ENCODE results near the gene ITGA2.

Gene ITGA2

DNA sequence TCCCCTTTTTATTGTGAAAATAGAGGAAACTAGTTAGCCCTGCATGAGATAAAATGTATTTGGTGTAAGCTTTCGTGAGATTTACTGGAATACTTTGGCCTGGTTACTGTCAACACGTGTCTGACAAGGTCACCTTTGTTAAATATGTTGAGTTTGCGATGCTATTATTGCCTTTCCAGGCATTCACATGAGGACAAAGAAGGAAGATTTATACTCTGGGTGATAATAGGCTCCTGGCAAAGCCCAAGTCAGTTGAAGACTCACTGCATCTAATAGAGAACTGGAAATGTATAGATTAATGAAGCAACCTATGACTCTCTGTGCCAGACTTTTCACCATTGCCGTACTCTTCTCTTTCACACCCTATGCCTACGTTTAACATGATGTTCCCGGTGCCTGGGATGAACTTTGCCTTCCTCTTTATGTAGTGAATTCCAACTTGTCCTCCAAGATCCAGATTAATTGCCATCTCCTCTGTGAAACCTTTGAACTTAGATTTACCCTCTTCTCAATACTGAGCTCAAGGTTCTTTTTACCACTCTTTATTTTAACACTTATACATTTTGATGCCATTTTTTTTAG lies 33.9 kb downstream of the ITGA2 start:
- DNase-seq = no peak

GRCh38 chr5:53023969-53024368 lies 34.8 kb downstream of the ITGA2 start:
- no peak for DNase-seq

GRCh38 chr5:53024535-53024934 lies 35.4 kb downstream of the ITGA2 start:
- DNase-seq = no peak

- DNase-seq = no peak
Observed at GRCh38 chr5:53025487-53025886, 36.3 kb downstream of the ITGA2 start.

DNA sequence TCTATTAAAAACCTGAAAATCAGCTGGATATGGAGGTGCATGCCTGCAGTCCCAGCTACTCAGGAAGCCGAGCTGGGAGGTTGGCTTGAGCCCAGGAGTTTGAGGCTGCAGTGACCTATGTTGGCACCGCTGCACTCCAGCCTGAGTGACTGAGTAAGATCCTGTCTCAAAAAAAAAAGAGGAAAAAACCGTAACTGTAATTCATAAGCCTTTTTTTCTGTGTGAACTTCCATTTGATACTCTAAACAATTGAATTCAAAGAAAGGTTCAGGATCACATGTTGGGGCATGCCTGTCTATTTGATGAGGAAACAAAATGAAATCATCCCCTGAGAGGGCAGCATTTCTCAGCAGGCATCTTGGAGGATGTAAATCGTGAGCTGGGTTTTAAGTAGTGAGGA lies 38.8 kb downstream of the ITGA2 start:
- DNase-seq = no peak

GRCh38 chr5:53029608-53030007 lies 40.5 kb downstream of the ITGA2 start:
- DNase-seq = no peak

DNA sequence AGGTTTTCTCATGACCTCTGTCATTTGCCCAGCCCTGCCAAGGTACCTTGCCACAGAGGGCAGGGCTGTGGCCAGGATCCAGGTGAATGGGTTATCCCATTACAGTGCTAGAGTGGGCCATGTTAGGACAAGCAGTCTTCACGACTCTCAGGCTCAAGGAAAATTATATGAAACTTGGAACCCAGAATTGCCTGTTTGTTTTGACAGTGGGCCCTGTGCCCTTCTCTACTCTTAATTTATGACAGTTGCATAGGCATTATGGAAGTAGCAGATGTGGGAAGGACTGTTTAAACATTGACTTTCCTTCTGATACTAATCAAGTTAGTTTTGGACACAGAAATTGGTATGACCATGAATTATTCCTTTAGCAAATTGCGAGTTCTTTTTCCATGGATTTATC lies 41.7 kb downstream of the ITGA2 start:
- no peak for DNase-seq

GRCh38 chr5:53031695-53032096 lies 42.5 kb downstream of the ITGA2 start:
- DNase-seq = no peak

DNA sequence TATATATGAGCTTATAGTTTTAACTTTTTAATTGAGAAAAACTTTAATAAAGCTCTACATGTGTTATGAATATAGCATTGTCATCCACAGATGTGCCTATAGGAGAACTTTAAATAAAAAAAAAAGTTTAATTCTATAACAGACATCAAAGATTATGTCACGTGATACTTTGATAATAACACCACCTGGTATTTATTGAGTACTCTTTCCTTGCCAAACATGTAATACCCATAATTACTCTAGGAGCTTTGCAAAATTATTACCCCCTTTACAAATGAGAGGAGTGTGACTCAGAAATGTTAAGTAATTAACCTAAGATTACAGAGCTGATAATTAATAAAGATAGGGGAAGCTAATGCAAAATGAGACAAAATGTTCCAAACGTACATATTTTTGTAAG lies 43.0 kb downstream of the ITGA2 start:
- DNase-seq = no peak

DNA sequence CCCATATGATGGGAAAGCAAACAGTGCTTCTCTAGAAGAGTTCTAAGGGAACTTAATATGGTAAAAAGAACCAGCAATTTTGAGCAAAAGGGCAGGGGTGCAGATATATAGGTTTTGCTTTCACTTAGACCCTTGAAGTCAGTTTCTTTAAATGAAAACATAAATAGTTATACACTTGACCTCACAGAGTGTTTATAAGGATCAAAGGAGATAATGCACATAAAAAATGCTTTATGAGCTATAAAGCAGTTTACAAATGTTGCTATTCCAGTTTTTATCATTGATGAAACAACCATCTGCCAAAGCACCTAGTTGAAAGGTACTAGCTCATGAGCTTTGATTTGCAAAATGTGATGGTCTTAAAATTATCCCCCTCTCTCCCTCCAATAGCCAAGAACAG lies 45.7 kb downstream of the ITGA2 start:
- DNase-seq = no peak

DNA sequence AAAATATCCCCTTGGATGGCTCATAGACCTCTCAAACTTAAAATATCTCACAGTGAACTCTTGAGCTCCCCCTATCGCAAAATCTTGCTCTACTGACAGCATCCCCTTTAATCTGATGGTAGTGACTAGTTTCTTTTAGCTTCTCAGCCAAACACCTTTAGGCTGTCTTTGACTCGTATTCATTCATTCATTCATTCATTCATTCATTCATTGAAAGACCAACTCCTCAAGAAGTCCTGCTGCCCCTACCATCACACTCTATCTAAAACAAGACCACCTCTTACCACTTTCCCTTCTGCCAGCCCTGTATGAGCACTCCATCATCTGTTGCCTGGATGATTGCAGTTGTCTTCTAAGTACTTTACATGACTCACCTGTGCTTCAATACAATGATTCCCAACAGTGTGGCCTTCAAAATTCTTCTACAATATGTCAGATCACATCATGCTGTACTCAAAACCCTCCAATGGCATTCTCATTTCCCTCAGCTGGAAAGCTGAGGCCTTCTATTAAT lies 46.8 kb downstream of the ITGA2 start:
- DNase-seq = no peak

DNA sequence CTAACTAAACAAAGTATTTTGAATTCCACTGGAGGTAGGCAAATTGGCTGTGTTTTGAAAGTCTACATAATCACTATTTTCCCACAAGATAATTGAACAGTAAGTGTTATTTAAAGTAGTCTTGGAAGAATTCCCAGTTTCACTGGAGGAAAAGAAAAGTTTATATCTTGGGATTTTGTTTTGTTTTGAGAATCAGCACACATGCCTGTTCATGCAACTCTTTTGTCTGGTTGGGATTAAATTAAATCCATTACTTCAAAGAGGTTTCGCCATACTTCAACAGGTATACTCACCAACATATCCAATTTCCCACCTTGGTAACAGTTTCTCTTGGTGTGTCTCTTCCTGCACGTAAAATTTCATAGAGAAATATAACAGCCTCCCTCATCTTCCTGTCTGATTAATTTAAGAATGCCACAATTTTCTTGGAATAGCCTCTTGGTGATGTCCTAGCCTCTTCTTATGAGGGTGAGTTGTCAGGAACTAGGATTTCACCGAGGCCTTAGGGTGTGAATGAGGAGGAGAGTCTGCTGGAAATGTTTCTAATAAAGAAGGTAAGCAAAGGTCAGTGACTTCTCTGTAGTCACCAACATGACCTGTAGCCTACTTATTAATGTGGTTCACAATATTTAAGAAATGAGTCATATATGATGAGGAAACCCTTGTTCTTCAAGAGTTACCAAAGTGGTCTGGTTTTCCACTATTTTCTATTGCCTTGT lies 48.1 kb downstream of the ITGA2 start:
- DNase-seq = no peak

DNA sequence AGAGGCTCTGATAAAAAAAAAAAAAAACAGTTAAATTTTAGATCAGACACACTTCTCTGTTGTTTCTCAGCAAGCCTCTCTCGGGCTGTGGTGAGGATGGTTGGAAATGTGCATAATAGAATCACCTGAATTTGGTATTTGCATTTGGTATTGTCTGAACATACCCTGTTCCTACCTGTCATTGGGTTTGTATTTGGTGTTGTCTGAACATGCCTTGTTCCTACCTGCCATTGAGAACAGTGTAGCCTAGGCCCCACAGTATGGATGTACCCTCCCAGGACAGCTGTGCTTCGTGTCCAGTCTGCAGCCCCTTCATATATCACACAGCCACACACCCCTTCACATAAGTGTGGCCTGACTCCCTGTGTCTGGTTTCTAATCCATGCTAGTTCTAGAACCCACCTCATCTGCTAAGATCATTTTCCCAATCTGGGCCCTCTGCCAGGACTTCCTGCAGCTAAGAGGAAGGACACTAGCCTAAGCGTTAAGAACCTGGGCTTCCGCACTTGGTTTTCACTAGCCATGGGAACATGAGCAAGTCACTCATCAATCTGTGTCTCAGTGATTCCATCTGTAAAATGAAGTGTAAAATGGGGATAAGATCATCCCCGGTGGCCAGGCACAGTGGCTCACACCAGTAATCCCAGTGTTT lies 49.2 kb downstream of the ITGA2 start:
- no peak for DNase-seq

- DNase-seq = no peak
Observed at GRCh38 chr5:53039855-53040254, 50.7 kb downstream of the ITGA2 start.

- no peak for DNase-seq
Observed at GRCh38 chr5:53041071-53041692, 52.0 kb downstream of the ITGA2 start.

DNA sequence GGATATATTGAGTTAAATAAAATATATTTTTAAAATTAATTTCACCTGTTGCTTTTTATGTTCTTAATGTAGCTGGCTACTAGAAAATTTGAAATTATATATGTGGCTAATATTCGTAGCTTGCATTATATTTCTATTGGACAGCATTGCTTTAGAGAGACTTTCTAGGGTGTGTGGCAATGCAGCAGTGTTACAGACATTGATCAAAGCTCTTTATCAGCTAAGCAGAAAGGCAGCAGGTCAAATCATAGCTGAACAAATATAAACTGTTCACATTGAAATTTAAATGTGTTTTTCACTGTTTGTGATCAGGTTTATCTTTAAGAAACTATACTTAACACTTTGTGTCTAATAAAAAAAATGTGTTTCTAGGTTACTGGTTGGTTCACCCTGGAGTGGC lies 52.6 kb downstream of the ITGA2 start:
- no peak for DNase-seq

DNA sequence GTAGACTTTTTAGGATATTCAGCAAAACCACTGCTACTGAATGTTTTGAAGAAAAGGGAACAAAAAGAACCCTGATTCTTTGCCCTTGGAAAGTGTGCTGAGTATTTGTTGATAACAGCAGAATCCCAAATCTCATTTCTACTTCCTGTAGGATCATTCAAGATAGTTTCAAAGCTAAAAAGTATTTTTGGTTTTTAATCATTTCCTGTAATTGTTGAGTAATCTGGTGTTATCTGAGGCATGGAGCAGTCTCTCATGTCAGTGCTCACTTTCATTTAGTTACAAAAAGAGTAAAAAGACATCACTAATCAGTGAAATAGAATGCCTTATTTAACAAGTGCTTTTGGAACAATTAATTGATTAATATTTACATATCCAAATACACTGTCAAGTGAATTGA lies 56.1 kb downstream of the ITGA2 start:
- DNase-seq = no peak

GRCh38 chr5:53048248-53048647 lies 59.1 kb downstream of the ITGA2 start:
- DNase-seq = no peak

DNA sequence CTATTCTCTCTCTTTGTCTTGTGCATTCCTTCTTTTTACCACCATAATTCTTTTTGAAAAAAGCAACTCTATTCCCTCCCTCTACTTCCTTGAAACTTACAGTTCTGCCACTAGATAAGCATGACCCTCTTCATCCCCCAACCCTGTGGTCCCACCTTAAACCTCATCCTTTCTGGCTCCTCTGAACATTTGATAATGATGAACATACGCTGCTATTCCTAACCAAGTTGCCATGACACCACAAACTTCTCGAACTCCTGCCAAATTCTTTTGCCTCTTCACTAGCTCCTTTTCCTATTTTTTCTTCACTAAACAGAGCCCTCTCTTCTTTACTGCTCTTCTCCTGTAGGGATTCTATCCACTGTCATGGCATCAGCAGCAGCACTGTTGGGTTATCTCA lies 63.3 kb downstream of the ITGA2 start:
- no peak for DNase-seq

DNA sequence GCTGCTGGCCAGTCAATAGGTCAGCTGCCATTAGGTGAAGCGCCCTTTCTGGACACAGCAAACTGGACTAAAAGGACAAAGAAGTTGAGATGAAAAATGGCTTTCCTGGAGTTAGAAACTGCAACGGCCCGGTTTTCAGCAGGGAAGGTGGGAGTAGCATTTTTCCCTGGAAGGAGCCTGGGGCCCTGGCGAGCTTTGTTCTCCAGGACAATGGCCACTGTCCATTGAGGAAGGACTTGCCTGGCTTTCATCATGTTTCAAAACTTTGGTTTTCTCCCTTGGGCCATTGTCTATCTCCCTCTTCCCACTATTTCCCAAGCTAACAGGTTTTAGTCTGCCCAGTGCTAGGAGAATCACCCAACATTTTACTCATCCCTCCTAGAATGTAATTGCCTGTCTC lies 64.2 kb downstream of the ITGA2 start:
- no peak for DNase-seq

DNA sequence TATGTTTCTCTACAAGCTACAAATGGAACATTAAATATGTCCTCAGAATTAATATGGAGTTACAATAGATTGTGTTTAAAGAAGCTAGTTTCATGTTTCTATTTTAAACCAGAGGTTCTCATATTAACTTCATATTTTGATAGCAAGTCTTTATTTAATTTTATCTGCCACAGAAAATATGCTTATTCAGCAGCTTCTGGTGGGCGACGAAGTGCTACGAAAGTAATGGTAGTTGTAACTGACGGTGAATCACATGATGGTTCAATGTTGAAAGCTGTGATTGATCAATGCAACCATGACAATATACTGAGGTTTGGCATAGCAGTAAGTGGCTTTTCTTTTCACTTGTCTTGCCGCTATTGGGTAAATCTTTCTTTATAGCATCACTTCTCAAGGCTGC lies 66.2 kb downstream of the ITGA2 start:
- DNase-seq = no peak

GRCh38 chr5:53059281-53059680 lies 70.1 kb downstream of the ITGA2 start:
- no peak for DNase-seq

- DNase-seq = no peak
Observed at GRCh38 chr5:53063176-53063575, 74.0 kb downstream of the ITGA2 start.

- DNase-seq = no peak
Observed at GRCh38 chr5:53063791-53064190, 74.6 kb downstream of the ITGA2 start.
